Stimulated activated effector memory CD8-positive, alpha-beta T cell treated with anti-CD3 and anti-CD28 coated beads, Interleukin-12 subunit alpha, Interleukin-12 subunit beta, amount 100 ng/mL, for 72 hours (primary cell): ENCODE results near the gene UBE2V1.

Source experiments
- ATAC-seq: fragments of 150-1000 bp; cut with Tn5 transposase; 2 replicates; pipeline ENCODE4 v1.10.0; 2021
- DNase-seq, 2 donors: peaks; one replicate each; pipeline ENCODE4 v3.0.0; 2021 to 2022; ENCODE audit warnings: low spot score in 2 of 2
- H3K27ac Mint-ChIP-seq: one replicate; pipeline ENCODE4 v1.8.0; 2022; ENCODE audit warnings: mild to moderate bottlenecking, mixed read lengths
- H3K36me3 Mint-ChIP-seq: one replicate; pipeline ENCODE4 v1.8.0; 2022; ENCODE audit warnings: mild to moderate bottlenecking, mixed read lengths
- H3K4me1 Mint-ChIP-seq: one replicate; pipeline ENCODE4 v1.8.0; 2022; ENCODE audit warnings: mixed read lengths
- H3K4me3 Mint-ChIP-seq: one replicate; pipeline ENCODE4 v1.8.0; 2022; ENCODE audit warnings: mild to moderate bottlenecking, mixed read lengths
- H3K9me3 Mint-ChIP-seq: one replicate; pipeline ENCODE4 v1.8.0; 2022; ENCODE audit warnings: mixed read lengths

The UBE2V1 gene

GRCh38 chr20:50127587-50128519, 14.9 kb upstream of the UBE2V1 start:
- Mint-ChIP-seq H3K36me3 (peaks cover 96% of the 10 kb centered on the region), H3K4me3 (no peak overlapping the region), H3K4me1 (peaks cover 18% of the 10 kb centered on the region), H3K9me3 (no peaks in the 10 kb centered on the region), H3K27ac (peak overlapping the region; percentile 63)
- ATAC-seq (no peak), DNase-seq (no peak)

- Mint-ChIP-seq H3K27ac (peak overlapping the region; percentile 87), H3K4me1 (peaks cover 12% of the 10 kb centered on the region), H3K36me3 (peaks cover 89% of the 10 kb centered on the region), H3K4me3 (no peak overlapping the region), H3K9me3 (no peaks in the 10 kb centered on the region)
- ATAC-seq (no peak), DNase-seq (no peak)
Measured at GRCh38 chr20:50126662-50127061, 13.7 kb upstream of the UBE2V1 start.

- peak overlapping the region; percentile 85 for H3K27ac Mint-ChIP-seq
- H3K4me3 Mint-ChIP-seq: no peak overlapping the region
- no peak for DNase-seq
- peaks cover 13% of the 10 kb centered on the region for H3K4me1 Mint-ChIP-seq
- H3K9me3 Mint-ChIP-seq: no peaks in the 10 kb centered on the region
- peaks cover 75% of the 10 kb centered on the region for H3K36me3 Mint-ChIP-seq
- no peak for ATAC-seq
Measured at GRCh38 chr20:50125279-50125678, 12.3 kb upstream of the UBE2V1 start.

GRCh38 chr20:50124496-50124895, 11.5 kb upstream of the UBE2V1 start:
- H3K36me3 Mint-ChIP-seq: peaks cover 67% of the 10 kb centered on the region
- peak overlapping the region; percentile 85 for H3K27ac Mint-ChIP-seq
- DNase-seq (no peak), ATAC-seq (no peak)
- H3K4me3 Mint-ChIP-seq: no peak overlapping the region
- no peaks in the 10 kb centered on the region for H3K9me3 Mint-ChIP-seq
- peaks cover 13% of the 10 kb centered on the region for H3K4me1 Mint-ChIP-seq

DNA sequence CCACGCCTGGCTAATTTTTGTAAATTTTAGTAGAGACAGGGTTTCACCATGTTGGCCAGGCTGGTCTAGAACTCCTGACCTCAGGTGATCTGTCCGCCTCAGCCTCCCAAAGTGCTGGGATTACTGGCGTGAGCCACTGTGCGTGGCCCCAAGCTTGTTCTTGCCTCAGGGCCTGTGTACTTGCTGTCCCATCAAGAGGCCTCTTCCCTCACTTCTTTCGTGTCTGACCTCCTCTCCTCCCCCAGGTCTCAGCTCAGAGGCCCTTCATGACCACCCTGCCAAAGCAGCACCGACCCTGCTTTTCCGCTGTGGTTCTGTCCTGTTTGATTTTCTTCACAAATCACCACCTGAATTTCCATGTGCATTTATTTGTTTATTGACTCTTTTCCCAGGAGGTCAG, 10.5 kb upstream of the UBE2V1 start:
- H3K27ac Mint-ChIP-seq: peak overlapping the region; percentile 85
- H3K4me1 Mint-ChIP-seq: peaks cover 13% of the 10 kb centered on the region
- no peak for ATAC-seq
- no peaks in the 10 kb centered on the region for H3K9me3 Mint-ChIP-seq
- no peak overlapping the region for H3K4me3 Mint-ChIP-seq
- H3K36me3 Mint-ChIP-seq: peaks cover 56% of the 10 kb centered on the region
- no peak for DNase-seq

DNA sequence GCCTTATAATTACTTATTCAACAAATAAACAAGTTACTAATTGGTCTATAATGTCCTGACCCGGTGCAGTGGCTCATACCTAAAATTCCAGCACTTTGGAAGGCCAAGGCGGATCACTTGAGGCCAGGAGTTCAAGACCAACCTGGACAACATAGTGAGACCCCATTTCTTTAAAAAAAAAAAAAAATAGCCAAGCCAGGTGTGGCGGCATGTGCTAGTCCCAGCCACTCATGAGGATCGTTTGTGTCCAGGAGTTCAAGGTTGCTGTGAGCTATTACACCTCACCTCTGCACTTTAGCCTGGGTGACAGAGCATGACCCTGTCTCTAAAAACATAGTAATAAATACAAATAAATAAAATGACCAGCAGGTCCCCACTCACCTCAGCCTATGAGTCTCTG, 9.8 kb upstream of the UBE2V1 start:
- DNase-seq (no peak), ATAC-seq (no peak)
- peaks cover 13% of the 10 kb centered on the region for H3K4me1 Mint-ChIP-seq
- H3K4me3 Mint-ChIP-seq: no peak overlapping the region
- peak overlapping the region; percentile 85 for H3K27ac Mint-ChIP-seq
- no peaks in the 10 kb centered on the region for H3K9me3 Mint-ChIP-seq
- H3K36me3 Mint-ChIP-seq: peaks cover 50% of the 10 kb centered on the region

- peak overlapping the region; percentile 32 for H3K27ac Mint-ChIP-seq
- peaks cover 43% of the 10 kb centered on the region for H3K36me3 Mint-ChIP-seq
- DNase-seq: no peak
- no peak overlapping the region for H3K4me3 Mint-ChIP-seq
- H3K4me1 Mint-ChIP-seq: peaks cover 13% of the 10 kb centered on the region
- ATAC-seq: no peak
- no peaks in the 10 kb centered on the region for H3K9me3 Mint-ChIP-seq
Measured at GRCh38 chr20:50121858-50122271, 8.9 kb upstream of the UBE2V1 start.

DNA sequence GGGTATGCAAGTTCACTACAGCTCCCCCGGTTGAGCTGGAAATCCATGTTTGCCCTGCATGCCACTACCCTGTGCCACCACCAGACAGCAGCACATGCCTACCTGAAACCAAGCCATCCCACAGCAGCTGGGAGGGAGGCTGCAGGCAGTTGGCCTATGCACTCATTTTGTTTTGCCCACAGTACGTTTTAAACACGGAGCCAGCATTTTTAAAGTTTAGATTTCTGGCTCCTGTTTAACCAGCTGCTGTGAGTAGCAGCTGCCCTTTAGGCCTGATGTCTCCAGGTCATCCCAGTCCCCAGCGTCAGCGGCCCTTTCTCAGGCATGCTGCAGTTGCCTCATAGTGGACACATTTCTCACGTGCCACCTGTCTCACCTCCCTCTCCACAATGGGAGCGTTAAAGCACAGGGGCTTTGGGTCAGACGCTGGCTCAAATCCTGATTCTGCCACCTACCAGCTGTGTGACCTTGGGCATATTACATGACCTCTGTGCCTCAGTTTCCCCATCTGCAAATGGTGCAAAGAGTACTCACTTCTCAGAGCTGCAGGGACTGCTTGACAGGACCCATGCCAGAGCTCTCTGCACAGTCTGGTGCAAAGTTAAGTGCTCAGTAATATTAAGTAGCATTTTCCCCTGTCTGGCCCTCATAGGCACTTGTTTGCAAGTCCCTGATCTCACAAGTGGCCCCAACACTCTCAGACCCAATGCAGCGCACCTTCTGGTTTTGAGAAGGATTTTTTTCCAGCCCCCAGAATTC, 8.2 kb upstream of the UBE2V1 start:
- Mint-ChIP-seq H3K4me3 (no peak overlapping the region), H3K4me1 (peaks cover 15% of the 10 kb centered on the region), H3K36me3 (peaks cover 43% of the 10 kb centered on the region), H3K27ac (peak overlapping the region; percentile 32), H3K9me3 (no peaks in the 10 kb centered on the region)
- ATAC-seq (peak; percentile 84), DNase-seq (peak in 1 of 2 donors; percentile 22)

- no peak overlapping the region for H3K4me3 Mint-ChIP-seq
- H3K27ac Mint-ChIP-seq: no peak overlapping the region
Measured at GRCh38 chr20:50118203-50118602, 5.3 kb upstream of the UBE2V1 start.

GRCh38 chr20:50116368-50116999, 3.5 kb upstream of the UBE2V1 start:
- Mint-ChIP-seq H3K27ac (peak overlapping the region; percentile 80), H3K4me3 (peak overlapping the region; percentile 97), H3K4me1 (peaks cover 51% of the 10 kb centered on the region), H3K36me3 (peaks cover 40% of the 10 kb centered on the region), H3K9me3 (no peaks in the 10 kb centered on the region)
- no peak for DNase-seq
- no peak for ATAC-seq

More at GRCh38 chr20:50118203-50118602, 5.3 kb upstream of the UBE2V1 start:
- Mint-ChIP-seq H3K9me3 (no peaks in the 10 kb centered on the region), H3K36me3 (peaks cover 28% of the 10 kb centered on the region), H3K4me1 (peaks cover 37% of the 10 kb centered on the region)
- DNase-seq (no peak), ATAC-seq (no peak)

- Mint-ChIP-seq H3K4me1 (peaks cover 52% of the 10 kb centered on the region), H3K27ac (peak overlapping the region; percentile 80), H3K4me3 (peak overlapping the region; percentile 97), H3K36me3 (peaks cover 47% of the 10 kb centered on the region), H3K9me3 (no peaks in the 10 kb centered on the region)
- DNase-seq (peak; percentile 65 to 90), ATAC-seq (peak; percentile 87)
Measured at GRCh38 chr20:50115591-50116367, 2.8 kb upstream of the UBE2V1 start.

DNA sequence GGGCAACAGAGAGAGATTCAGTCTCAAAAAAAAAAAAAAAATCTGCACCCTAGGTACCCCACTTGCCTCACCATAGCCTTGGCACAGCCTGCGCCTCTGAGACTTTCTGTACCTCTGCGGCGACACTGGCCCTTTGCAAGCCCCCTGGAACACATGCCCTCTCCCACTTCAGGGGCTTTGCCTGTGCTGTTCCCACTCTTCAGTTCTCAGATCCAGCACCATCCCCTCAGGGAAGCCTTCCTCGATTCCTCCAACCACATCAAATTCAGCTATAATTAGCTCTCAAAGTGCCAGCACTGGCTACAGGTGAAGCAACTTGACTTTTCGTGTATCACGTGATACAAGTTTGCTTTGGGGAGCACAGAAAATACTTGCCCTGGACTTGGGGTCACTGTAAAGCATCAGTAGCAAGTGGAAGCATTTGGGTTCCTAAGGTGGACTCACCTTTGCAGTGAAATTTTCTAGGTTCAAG, 2.1 kb upstream of the UBE2V1 start:
- Mint-ChIP-seq H3K27ac (peak overlapping the region; percentile 80), H3K36me3 (peaks cover 54% of the 10 kb centered on the region), H3K4me3 (peak overlapping the region; percentile 97), H3K9me3 (no peaks in the 10 kb centered on the region), H3K4me1 (peaks cover 59% of the 10 kb centered on the region)
- DNase-seq (no peak), ATAC-seq (no peak)

DNA sequence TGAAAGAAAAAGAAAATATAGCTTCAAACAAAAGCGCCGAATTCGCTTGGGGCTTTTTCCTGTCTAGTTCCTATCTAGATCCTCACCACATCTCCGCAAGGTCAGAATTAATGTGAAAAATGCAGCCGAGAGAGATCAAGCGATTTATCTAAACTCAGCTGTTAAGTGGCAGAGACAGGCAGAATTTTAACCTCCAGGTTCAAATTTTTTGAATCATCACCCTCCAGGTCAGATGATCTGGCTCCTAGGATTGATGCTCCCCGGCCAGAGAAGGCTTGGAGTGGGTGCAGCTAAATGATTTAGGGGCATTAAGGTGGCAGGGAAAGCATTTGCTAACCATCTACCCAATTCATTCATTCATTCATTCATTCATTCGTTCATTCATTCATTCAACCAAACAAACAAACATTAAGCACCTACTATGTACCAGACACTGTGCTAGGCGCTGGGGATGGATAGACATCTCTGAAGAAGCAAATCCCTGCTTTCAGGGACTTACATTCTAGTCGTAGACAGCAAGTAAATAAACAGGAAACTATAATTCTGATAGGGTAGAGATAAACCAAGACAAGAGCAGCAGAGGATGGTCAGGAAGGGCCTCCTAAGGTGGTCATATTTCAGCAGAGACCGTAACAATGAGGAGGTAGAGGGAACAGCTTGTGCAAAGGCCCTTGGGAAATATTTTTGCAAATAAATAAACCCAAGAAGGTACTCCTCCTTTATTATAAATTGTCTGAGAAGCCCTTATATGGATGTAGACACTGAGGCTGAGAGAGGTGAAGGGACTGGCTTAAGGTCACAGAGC, 672 bp upstream of the UBE2V1 start:
- H3K27ac Mint-ChIP-seq: peak overlapping the region; percentile 97
- H3K36me3 Mint-ChIP-seq: peaks cover 67% of the 10 kb centered on the region
- ATAC-seq (no peak), DNase-seq (no peak)
- peaks cover 72% of the 10 kb centered on the region for H3K4me1 Mint-ChIP-seq
- peak overlapping the region; percentile 97 for H3K4me3 Mint-ChIP-seq
- no peaks in the 10 kb centered on the region for H3K9me3 Mint-ChIP-seq
